ENCODE measurements around the gene SEC61B. TPM values are rescaled to one million over a fixed set of nuclear protein-coding genes. Genes with fewer than 3 reads are reported as not detected.

Gene SEC61B
- total RNA-seq, 4 donors from 2014 or later: 62.5 to 84.0 (median 73.5) TPM

DNA sequence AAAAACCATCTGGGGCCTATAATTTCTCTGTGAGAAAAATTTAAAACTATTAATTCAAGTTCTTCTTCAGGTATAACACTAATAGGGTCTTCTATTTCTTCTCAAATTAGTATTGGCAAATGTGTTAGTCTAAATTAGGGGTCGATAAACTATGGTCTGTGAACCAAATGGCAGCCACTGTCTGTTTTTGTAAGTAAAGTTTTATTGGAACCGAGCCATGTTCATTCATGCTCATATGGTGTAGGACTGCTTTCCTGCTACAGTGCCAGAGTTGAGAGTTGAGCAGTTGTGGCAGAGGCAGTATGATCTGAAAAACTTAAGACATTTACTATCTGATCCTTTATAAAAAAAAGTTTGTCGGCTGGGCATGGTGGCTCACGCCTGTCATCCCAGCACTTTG is 29.1 kb downstream of the SEC61B start:
- Histone ChIP-seq H3K4me1 (peaks cover 0 to 5% (median 0%) of the 10 kb centered on the region in 3 donors), H3K9me3 (no peaks in the 10 kb centered on the region), H3K36me3 (no peaks in the 10 kb centered on the region), H3K27me3 (no peaks in the 10 kb centered on the region), H3K27ac (no peak overlapping the region), H3K4me3 (no peak overlapping the region)
- ATAC-seq: no peak
- no peak for TF ChIP-seq CTCF (IDR thresholded peaks at IDR 0.05)
- TF ChIP-seq POLR2AphosphoS5 (IDR thresholded peaks at IDR 0.05): no peak
- no peak for TF ChIP-seq POLR2A (IDR thresholded peaks at IDR 0.05)
- no peak for TF ChIP-seq EP300 (IDR thresholded peaks at IDR 0.05)
- 81 to 89% methylated on average over 3 to 4 of the region's 4 CpGs for WGBS, 2 donors (ENCODE audit: low coverage in 1 of 2)

- Histone ChIP-seq H3K27ac (no peak overlapping the region), H3K27me3 (no peaks in the 10 kb centered on the region), H3K4me3 (no peak overlapping the region), H3K36me3 (no peaks in the 10 kb centered on the region), H3K9me3 (no peaks in the 10 kb centered on the region), H3K4me1 (peaks cover 0 to 5% (median 0%) of the 10 kb centered on the region in 3 donors)
- no peak for TF ChIP-seq POLR2AphosphoS5 (IDR thresholded peaks at IDR 0.05)
- no peak for TF ChIP-seq EP300 (IDR thresholded peaks at IDR 0.05)
- TF ChIP-seq CTCF (IDR thresholded peaks at IDR 0.05): no peak
- no peak for TF ChIP-seq POLR2A (IDR thresholded peaks at IDR 0.05)
- no peak for ATAC-seq
- 88 to 94% methylated on average over 2 of the region's 2 CpGs for WGBS, 2 donors (ENCODE audit: low coverage in 1 of 2)
Observed at GRCh38 chr9:99253134-99253533, 31.1 kb downstream of the SEC61B start.

GRCh38 chr9:99253772-99254431 is 31.8 kb downstream of the SEC61B start:
- no peaks in the 10 kb centered on the region for H3K27me3 ChIP-seq
- 80 to 89% methylated on average over 8 to 11 of the region's 15 CpGs for WGBS, 2 donors (ENCODE audit: low coverage in 1 of 2)
- no peak overlapping the region for H3K4me3 ChIP-seq

GRCh38 chr9:99255651-99256050 is 33.6 kb downstream of the SEC61B start:
- Histone ChIP-seq H3K4me1 (peaks cover 0 to 23% (median 5%) of the 10 kb centered on the region in 3 donors), H3K4me3 (no peak overlapping the region), H3K9me3 (no peaks in the 10 kb centered on the region), H3K27ac (no peak overlapping the region), H3K36me3 (no peaks in the 10 kb centered on the region), H3K27me3 (no peaks in the 10 kb centered on the region)
- ATAC-seq: no peak
- 33 to 40% methylated on average over 1 of the region's 1 CpG for WGBS, 2 donors (ENCODE audit: low coverage in 1 of 2)
- TF ChIP-seq EP300 (IDR thresholded peaks at IDR 0.05) (no peak), POLR2A (IDR thresholded peaks at IDR 0.05) (no peak), POLR2AphosphoS5 (IDR thresholded peaks at IDR 0.05) (no peak), CTCF (IDR thresholded peaks at IDR 0.05) (no peak)

More at GRCh38 chr9:99253772-99254431, 31.8 kb downstream of the SEC61B start:
- ATAC-seq: no peak
- Histone ChIP-seq H3K36me3 (no peaks in the 10 kb centered on the region), H3K4me1 (peaks cover 0 to 10% (median 0%) of the 10 kb centered on the region in 3 donors), H3K27ac (no peak overlapping the region), H3K9me3 (no peaks in the 10 kb centered on the region)
- TF ChIP-seq POLR2A (IDR thresholded peaks at IDR 0.05) (no peak), POLR2AphosphoS5 (IDR thresholded peaks at IDR 0.05) (no peak), CTCF (IDR thresholded peaks at IDR 0.05) (no peak), EP300 (IDR thresholded peaks at IDR 0.05) (no peak)
